BLaER1 (cell line): Measurements from ENCODE around the gene SCUBE1.

ENCODE experiments used
- H3K27ac ChIP-seq: shearing (Covaris generic); formaldehyde crosslinking; 2 replicates; pipeline ENCODE4 v1.8.1; 2022
- H3K27me3 ChIP-seq: shearing (Covaris generic); formaldehyde crosslinking; 2 replicates; pipeline ENCODE4 v1.8.1; 2022
- H3K36me3 ChIP-seq: shearing (Covaris generic); formaldehyde crosslinking; 2 replicates; pipeline ENCODE4 v1.8.1; 2022
- H3K4me1 ChIP-seq: shearing (Covaris generic); formaldehyde crosslinking; 2 replicates; pipeline ENCODE4 v1.8.1; 2022
- H3K4me2 ChIP-seq: shearing (Covaris generic); formaldehyde crosslinking; 2 replicates; pipeline ENCODE4 v1.8.1; 2022
- H3K4me3 ChIP-seq: shearing (Covaris generic); formaldehyde crosslinking; 2 replicates; pipeline ENCODE4 v1.8.1; 2022
- H3K9ac ChIP-seq: shearing (Covaris generic); formaldehyde crosslinking; 2 replicates; pipeline ENCODE4 v1.8.1; 2022
- H3K9me3 ChIP-seq: shearing (Covaris generic); formaldehyde crosslinking; 2 replicates; pipeline ENCODE4 v1.8.1; 2022
- H4K20me1 ChIP-seq: shearing (Covaris generic); formaldehyde crosslinking; 2 replicates; pipeline ENCODE4 v1.8.1; 2022
- Cebpa-rat ChIP-seq: shearing (Covaris generic); IDR thresholded peaks from 2 replicates; pipeline ENCODE4 v1.8.1; 2022

The SCUBE1 gene

DNA sequence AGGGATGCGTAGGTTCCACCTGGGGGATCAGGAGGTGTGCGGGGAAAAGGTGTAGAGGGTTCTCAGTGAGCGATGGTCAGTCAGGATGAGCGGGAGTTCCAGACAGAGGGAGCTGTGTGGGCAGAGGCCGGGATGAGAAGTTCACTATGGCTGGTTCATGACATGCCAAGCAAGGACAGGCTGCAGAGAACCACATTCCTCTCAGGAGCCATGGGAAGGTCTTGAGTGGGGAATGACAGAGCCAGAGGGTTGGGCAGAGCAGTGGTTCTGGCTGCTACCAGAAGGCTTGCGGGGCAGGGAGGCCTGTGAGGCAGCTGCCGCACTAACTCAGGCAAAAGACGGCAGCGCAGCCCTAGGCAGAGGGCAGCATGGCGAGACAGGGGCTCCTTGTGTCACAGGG, 66.1 kb downstream of the SCUBE1 start:
- no peaks in the 10 kb centered on the region for H3K36me3 ChIP-seq
- 0 out of 2 replicates have a peak overlapping the region, but pooled peaks have one; percentile 2 for H3K9ac ChIP-seq
- H3K4me2 ChIP-seq: peak overlapping the region; percentile 85
- H3K4me3 ChIP-seq: no peak overlapping the region
- H3K27me3 ChIP-seq: no peaks in the 10 kb centered on the region
- TF ChIP-seq Cebpa-rat: no peak
- peaks cover 56% of the 10 kb centered on the region for H3K4me1 ChIP-seq
- peaks cover 6% of the 10 kb centered on the region; the same call in 1 of the 2 replicates for H4K20me1 ChIP-seq
- no peaks in the 10 kb centered on the region for H3K9me3 ChIP-seq
- H3K27ac ChIP-seq: peak overlapping the region; percentile 59; the same call in 1 of the 2 replicates

- Histone ChIP-seq H3K4me2 (peak overlapping the region; percentile 85), H3K9ac (0 out of 2 replicates have a peak overlapping the region, but pooled peaks have one; percentile 2), H3K36me3 (no peaks in the 10 kb centered on the region), H4K20me1 (peaks cover 6% of the 10 kb centered on the region; the same call in 1 of the 2 replicates), H3K27ac (peak overlapping the region; percentile 59), H3K4me1 (peaks cover 60% of the 10 kb centered on the region), H3K4me3 (0 out of 2 replicates have a peak overlapping the region, but pooled peaks have one; percentile 4), H3K9me3 (no peaks in the 10 kb centered on the region), H3K27me3 (no peaks in the 10 kb centered on the region)
- TF ChIP-seq Cebpa-rat: no peak
These were observed 66.9 kb downstream of the SCUBE1 start for GRCh38 chr22:43276321-43276720.

- no peaks in the 10 kb centered on the region for H3K9me3 ChIP-seq
- H3K27ac ChIP-seq: peak overlapping the region; percentile 59
- H3K27me3 ChIP-seq: no peaks in the 10 kb centered on the region
- 0 out of 2 replicates have a peak overlapping the region, but pooled peaks have one; percentile 4 for H3K4me3 ChIP-seq
- H3K36me3 ChIP-seq: no peaks in the 10 kb centered on the region
- no peak for TF ChIP-seq Cebpa-rat
- H4K20me1 ChIP-seq: peaks cover 6% of the 10 kb centered on the region; the same call in 1 of the 2 replicates
- H3K4me2 ChIP-seq: peak overlapping the region; percentile 85
- peaks cover 60% of the 10 kb centered on the region for H3K4me1 ChIP-seq
- 0 out of 2 replicates have a peak overlapping the region, but pooled peaks have one; percentile 2 for H3K9ac ChIP-seq
These were observed 67.4 kb downstream of the SCUBE1 start for GRCh38 chr22:43275545-43276317.

GRCh38 chr22:43274595-43275240, 68.5 kb downstream of the SCUBE1 start:
- Histone ChIP-seq H3K27me3 (no peaks in the 10 kb centered on the region), H3K9ac (no peak overlapping the region), H4K20me1 (peaks cover 6% of the 10 kb centered on the region; the same call in 1 of the 2 replicates), H3K27ac (no peak overlapping the region), H3K36me3 (no peaks in the 10 kb centered on the region), H3K9me3 (no peaks in the 10 kb centered on the region), H3K4me3 (no peak overlapping the region), H3K4me1 (peaks cover 60% of the 10 kb centered on the region), H3K4me2 (peak overlapping the region; percentile 85; the same call in 1 of the 2 replicates)
- no peak for TF ChIP-seq Cebpa-rat

GRCh38 chr22:43273902-43274484, 69.2 kb downstream of the SCUBE1 start:
- Histone ChIP-seq H3K36me3 (no peaks in the 10 kb centered on the region), H3K4me1 (peaks cover 60% of the 10 kb centered on the region), H3K9me3 (no peaks in the 10 kb centered on the region), H3K4me2 (peak overlapping the region; percentile 85; the same call in 1 of the 2 replicates), H4K20me1 (peaks cover 6% of the 10 kb centered on the region; the same call in 1 of the 2 replicates), H3K9ac (no peak overlapping the region), H3K4me3 (no peak overlapping the region), H3K27me3 (no peaks in the 10 kb centered on the region), H3K27ac (no peak overlapping the region)
- no peak for TF ChIP-seq Cebpa-rat

DNA sequence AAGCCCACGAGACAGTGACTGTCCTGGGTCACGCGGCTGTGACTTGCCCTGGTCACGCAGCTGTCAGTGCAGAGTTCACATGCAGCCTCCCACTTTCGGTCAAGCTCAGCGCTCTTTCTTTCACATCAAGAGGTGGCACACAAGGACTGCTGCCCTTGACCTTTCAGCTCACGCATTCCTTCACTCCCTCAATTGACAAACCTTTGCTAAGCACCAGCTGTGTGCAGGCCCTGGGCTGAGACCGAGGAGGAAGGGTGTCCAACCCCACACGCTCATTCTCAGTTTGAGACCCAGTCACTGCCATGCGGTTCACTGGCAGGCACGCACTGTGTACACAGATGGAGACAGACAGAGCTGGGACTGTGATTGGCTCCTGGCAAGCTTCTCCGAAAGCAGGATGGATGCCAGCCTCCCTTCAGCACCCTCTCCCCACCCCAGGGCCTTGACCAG, 70.3 kb downstream of the SCUBE1 start:
- Histone ChIP-seq H3K27me3 (no peaks in the 10 kb centered on the region), H3K36me3 (no peaks in the 10 kb centered on the region), H3K9ac (no peak overlapping the region), H3K4me2 (no peak overlapping the region), H3K4me3 (no peak overlapping the region), H3K27ac (no peak overlapping the region; the same call in 1 of the 2 replicates), H3K9me3 (no peaks in the 10 kb centered on the region), H3K4me1 (peaks cover 57% of the 10 kb centered on the region), H4K20me1 (peaks cover 6% of the 10 kb centered on the region; the same call in 1 of the 2 replicates)
- TF ChIP-seq Cebpa-rat: no peak

GRCh38 chr22:43272301-43272700, 70.9 kb downstream of the SCUBE1 start:
- TF ChIP-seq Cebpa-rat: no peak
- peak overlapping the region; percentile 37 for H3K4me2 ChIP-seq
- H3K4me1 ChIP-seq: peaks cover 57% of the 10 kb centered on the region
- no peaks in the 10 kb centered on the region for H3K9me3 ChIP-seq
- H4K20me1 ChIP-seq: peaks cover 6% of the 10 kb centered on the region; the same call in 1 of the 2 replicates
- peak overlapping the region; percentile 7; the same call in 1 of the 2 replicates for H3K27ac ChIP-seq
- H3K36me3 ChIP-seq: no peaks in the 10 kb centered on the region
- no peaks in the 10 kb centered on the region for H3K27me3 ChIP-seq
- H3K9ac ChIP-seq: peak overlapping the region; percentile 55; the same call in 1 of the 2 replicates
- no peak overlapping the region for H3K4me3 ChIP-seq

DNA sequence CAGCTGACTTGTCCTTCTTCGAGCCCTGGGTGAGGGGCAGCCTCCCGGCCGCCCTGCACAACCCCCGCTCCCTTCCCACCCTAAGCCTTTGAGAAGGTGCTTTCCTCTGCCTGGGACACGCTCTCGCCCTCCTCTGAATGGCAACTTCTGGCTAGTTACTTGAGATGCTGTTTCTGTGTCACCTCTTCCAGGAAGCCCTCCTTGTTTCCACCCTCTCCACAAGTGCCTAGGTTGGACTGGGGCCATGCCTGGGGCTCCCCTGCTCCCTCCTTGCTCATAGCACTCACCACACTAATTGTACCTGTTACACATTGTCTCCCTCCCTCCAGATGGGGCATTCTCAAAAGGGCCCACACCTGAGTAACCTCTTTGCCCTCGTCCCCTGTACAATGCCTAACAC, 72.2 kb downstream of the SCUBE1 start:
- Histone ChIP-seq H3K4me2 (no peak overlapping the region), H3K36me3 (no peaks in the 10 kb centered on the region), H3K4me1 (peaks cover 57% of the 10 kb centered on the region), H3K4me3 (no peak overlapping the region), H3K27ac (no peak overlapping the region), H3K9me3 (no peaks in the 10 kb centered on the region), H4K20me1 (no peaks in the 10 kb centered on the region), H3K27me3 (no peaks in the 10 kb centered on the region), H3K9ac (no peak overlapping the region)
- no peak for TF ChIP-seq Cebpa-rat

- Histone ChIP-seq H3K4me2 (no peak overlapping the region), H4K20me1 (no peaks in the 10 kb centered on the region), H3K4me1 (peaks cover 57% of the 10 kb centered on the region), H3K9me3 (no peaks in the 10 kb centered on the region), H3K4me3 (no peak overlapping the region), H3K27me3 (no peaks in the 10 kb centered on the region), H3K9ac (no peak overlapping the region), H3K27ac (no peak overlapping the region), H3K36me3 (no peaks in the 10 kb centered on the region)
- no peak for TF ChIP-seq Cebpa-rat
These were observed 72.8 kb downstream of the SCUBE1 start for GRCh38 chr22:43270314-43270908.
